Choroid plexus epithelial cell (primary cell): Measurements from ENCODE around the gene ARID3B.

ENCODE experiments used
- DNase-seq: peaks from one replicate; pipeline ENCODE4 v3.0.0-alpha.2; 2010; ENCODE audit warnings: low read depth
- H3K4me3 ChIP-seq: 2 replicates; pipeline ENCODE4 v1.5.1; 2011; ENCODE audit warnings: low read depth, mild to moderate bottlenecking, control low read depth, low read length, moderate library complexity
- CTCF ChIP-seq: conservative IDR thresholded peaks from 2 replicates; pipeline ENCODE4 v1.5.1; 2011; ENCODE audit warnings: low read depth, mild to moderate bottlenecking, control low read depth, inconsistent platforms, low read length, moderate library complexity

ARID3B gene

GRCh38 chr15:74632601-74633000, 91.6 kb downstream of the ARID3B start:
- DNase-seq: no peak
- H3K4me3 ChIP-seq: no peak overlapping the region
- TF ChIP-seq CTCF: peak; percentile 0

- no peak overlapping the region for H3K4me3 ChIP-seq
- DNase-seq: no peak
- no peak for TF ChIP-seq CTCF
Measured at GRCh38 chr15:74633781-74634180, 92.8 kb downstream of the ARID3B start.

- H3K4me3 ChIP-seq: no peak overlapping the region
- TF ChIP-seq CTCF: peak; percentile 98
- peak; percentile 80 for DNase-seq
Measured at GRCh38 chr15:74635228-74635627, 94.2 kb downstream of the ARID3B start.

GRCh38 chr15:74636984-74637383, 96.0 kb downstream of the ARID3B start:
- no peak for TF ChIP-seq CTCF
- DNase-seq: no peak
- H3K4me3 ChIP-seq: no peak overlapping the region

GRCh38 chr15:74641151-74641550, 100.1 kb downstream of the ARID3B start:
- no peak for DNase-seq
- no peak for TF ChIP-seq CTCF
- no peak overlapping the region for H3K4me3 ChIP-seq

- H3K4me3 ChIP-seq: no peak overlapping the region
- no peak for TF ChIP-seq CTCF
- no peak for DNase-seq
Measured at GRCh38 chr15:74642348-74642733, 101.3 kb downstream of the ARID3B start.

GRCh38 chr15:74642734-74643664, 102.0 kb downstream of the ARID3B start:
- no peak for TF ChIP-seq CTCF
- DNase-seq: peak; percentile 66
- no peak overlapping the region for H3K4me3 ChIP-seq
